Activated gamma-delta T cell (primary cell): ENCODE measurements around the gene POLRMT.
"Not testable (repeated sequence)": the region's sequence is repeated elsewhere in the genome, so short reads cannot be mapped to it uniquely, and the experiment has no call there.

Source experiments
- DNase-seq: peaks from one replicate; lab custom pipeline; 2025; lab: John Stamatoyannopoulos, UW

Gene POLRMT

DNA sequence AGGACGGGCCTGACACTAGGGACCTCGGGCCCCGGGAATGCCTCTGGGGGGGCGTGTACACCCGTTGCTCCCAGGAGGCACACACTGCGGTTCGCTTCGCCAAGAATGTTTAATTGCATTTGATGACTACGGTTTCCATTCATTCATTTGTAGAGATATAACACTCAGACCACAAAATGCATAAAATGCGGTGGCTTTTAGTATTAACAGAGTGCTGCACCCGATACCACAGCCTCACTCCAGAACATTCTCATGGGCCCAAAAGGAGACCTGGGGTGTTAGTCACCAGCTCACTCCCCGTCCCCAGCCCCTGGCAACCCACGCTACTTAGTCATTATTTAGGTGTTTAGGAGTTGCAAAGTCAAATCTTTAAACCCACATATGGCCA lies 21.9 kb downstream of the POLRMT start:
- no peak for DNase-seq

DNA sequence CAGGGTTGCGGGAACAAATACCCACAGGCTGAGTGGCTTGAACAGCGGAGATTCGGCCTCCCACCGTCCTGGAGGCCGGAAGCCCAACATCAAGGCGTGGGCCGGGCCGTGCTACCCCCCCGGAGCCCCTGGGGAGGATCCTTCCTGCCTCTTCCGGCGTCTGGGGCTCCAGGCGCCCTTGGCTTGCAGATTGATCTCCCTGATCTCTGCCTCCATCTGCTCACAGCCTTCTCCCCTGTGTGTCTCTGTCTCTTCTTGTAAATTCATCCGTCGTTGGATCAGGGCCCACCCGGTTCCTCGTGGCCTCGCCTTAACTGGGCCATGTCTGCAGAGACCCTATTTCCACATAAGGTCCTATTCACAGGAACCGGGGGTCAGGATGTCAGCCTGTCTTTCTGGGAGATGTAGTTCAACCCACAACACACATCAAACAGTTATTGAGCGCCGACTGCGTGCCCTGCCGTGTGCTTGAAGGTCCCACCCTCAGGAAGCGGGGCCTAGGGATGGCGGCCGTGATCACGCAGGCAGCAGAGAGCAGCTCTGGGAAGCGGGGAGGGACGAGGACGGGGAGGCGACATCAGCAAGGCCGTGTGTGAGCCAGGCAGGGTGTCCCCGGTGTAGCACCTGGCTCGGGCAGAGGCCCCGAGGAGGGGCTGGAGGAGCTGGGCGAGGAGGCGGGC lies 22.4 kb downstream of the POLRMT start:
- DNase-seq = peak; percentile 38

DNA sequence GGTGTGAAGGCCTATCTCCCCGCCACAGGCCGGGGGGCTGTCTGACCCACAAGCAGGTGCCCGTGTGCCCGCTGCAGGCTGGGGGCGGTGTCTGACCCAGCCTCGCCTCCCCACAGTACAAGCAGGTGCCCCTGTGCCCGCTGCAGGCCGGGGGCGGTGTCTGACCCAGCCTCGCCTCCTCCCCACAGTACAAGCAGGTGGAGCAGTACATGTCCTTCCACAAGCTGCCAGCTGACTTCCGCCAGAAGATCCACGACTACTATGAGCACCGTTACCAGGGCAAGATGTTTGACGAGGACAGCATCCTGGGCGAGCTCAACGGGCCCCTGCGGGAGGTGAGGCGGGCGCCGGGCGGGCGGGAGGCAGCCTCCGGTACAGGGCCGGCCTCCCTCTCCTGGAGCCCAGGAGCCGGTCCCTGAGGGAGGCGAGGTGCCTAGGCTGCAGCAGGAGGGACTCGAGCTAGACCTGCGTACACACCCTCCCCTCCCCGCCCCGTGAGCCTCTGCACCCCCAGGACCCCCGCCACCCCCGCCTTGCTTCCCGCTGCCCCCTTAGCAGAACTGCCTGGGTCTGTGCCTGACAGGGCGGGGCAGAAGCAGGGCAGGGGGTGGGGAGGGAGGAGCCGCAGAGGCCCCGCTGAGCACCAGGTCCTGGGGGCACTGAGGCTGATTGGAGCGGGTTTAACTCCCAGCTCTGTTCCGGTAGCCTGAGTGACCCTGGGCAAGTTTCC lies 23.1 kb downstream of the POLRMT start:
- no peak for DNase-seq

GRCh38 chr19:609004-609346 lies 24.4 kb downstream of the POLRMT start:
- DNase-seq = no peak

GRCh38 chr19:608155-609003 lies 25.0 kb downstream of the POLRMT start:
- no peak for DNase-seq

- no peak for DNase-seq
Measured at GRCh38 chr19:607301-608154, 25.8 kb downstream of the POLRMT start.

DNA sequence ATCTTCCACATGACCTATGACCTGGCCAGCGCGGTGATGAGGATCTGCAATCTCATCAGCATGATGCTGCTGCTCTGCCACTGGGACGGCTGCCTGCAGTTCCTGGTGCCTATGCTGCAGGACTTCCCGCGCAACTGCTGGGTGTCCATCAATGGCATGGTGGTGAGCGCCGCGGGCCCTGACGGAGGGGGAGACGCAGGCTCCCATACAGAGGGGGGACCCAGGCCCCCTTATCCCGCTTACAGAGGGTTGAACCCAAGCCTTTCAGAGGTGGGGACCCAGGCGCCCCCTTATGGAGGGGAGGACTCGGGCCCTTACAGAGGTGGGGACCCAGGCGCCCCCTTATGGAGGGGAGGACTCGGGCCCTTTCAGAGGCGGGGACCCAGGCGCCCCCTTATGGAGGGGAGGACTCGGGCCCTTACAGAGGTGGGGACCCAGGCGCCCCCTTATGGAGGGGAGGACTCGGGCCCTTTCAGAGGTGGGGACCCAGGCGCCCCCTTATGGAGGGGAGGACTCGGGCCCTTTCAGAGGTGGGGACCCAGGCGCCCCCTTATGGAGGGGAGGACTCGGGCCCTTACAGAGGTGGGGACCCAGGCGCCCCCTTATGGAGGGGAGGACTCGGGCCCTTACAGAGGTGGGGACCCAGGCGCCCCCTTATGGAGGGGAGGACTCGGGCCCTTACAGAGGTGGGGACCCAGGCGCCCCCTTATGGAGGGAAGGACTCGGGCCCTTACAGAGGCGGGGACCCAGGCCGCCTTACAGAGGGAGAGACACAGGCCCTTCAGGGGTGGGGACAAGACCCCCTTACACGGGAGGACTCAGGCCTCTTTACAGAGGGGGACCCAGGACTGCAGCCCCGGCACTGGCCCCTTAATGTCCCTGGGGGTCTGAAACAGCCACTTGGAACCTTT lies 28.0 kb downstream of the POLRMT start:
- DNase-seq = not testable (repeated sequence)

DNA sequence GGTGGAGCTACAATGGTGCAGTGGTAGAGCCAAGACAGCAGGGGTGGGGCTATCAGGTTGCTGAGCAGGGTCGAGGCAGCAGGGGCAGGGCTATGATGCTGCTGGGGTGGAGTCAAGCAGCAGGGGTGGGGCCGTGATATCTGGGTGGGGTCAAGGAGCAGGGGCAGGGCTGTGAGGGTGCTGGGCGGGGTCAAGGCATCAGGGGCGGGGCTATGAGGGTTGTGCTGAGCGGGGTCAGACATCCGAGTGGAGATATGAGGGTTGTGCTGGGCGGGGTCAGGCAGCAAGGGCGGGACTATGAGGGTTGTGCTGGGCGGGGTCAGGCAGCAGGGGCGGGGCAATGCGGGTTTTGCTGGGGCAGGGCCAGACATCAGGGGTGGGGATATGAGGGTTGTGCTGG lies 29.0 kb downstream of the POLRMT start:
- no peak for DNase-seq

GRCh38 chr19:603779-604178 lies 29.6 kb downstream of the POLRMT start:
- not testable (repeated sequence) for DNase-seq

DNA sequence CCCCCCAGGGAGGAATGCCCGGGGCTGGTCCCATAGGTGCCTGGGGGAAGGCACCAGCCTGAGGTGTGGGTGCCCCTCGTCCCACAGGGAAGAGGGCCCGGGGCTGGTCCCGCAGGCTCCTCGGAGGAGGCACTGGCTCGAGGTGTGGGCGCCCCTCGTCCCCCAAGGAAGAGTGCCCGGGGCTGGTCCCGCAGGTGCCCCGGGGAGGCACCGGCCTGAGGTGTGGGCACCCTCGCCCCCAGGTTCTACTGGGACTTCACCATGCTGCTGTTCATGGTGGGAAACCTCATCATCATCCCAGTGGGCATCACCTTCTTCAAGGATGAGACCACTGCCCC lies 30.1 kb downstream of the POLRMT start:
- DNase-seq = not testable (repeated sequence)

- DNase-seq = no peak
Measured at GRCh38 chr19:602391-603301, 30.7 kb downstream of the POLRMT start.

GRCh38 chr19:601790-602189 lies 31.5 kb downstream of the POLRMT start:
- DNase-seq = no peak

DNA sequence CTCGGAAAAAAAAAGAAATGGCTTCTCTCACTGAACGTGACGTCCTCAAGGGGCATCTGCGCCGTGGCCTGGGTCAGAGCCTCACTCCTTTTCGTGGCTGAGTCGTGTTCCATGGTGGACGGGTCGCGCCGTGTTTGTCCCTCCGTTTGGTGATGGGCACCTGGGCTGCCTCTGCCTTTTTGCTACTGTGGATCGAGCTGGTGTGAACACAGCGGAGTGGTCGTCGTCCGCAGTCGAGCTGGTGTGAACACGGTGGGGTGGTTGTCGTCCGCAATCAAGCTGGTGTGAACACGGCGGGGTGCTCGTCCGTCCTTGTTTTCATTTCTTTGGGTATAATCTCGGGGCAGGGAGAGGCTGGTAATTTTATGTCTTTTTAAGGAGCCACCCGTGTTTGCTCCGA lies 32.0 kb downstream of the POLRMT start:
- no peak for DNase-seq

- no peak for DNase-seq
Measured at GRCh38 chr19:597406-598315, 35.7 kb downstream of the POLRMT start.

GRCh38 chr19:596263-596655 lies 37.1 kb downstream of the POLRMT start:
- no peak for DNase-seq

GRCh38 chr19:595326-596262 lies 37.7 kb downstream of the POLRMT start:
- no peak for DNase-seq

- DNase-seq = no peak
Measured at GRCh38 chr19:594265-594870, 39.0 kb downstream of the POLRMT start.
